GM12878 (cell line): Measurements from ENCODE around the gene NEK2. TPM values are rescaled to one million over a fixed set of nuclear protein-coding genes. Genes with fewer than 3 reads are reported as not detected.

Source experiments
- ATAC-seq: fragments of 200-7000 bp; cut with Tn5 transposase; 3 replicates; pipeline ENCODE4 v1.9.1; 2020; ENCODE audit warnings: mild to moderate bottlenecking, moderate library complexity
- BruUV-seq: library from RNA; stranded (reverse); fragments of 400-500 nt; replicated peaks from 2 replicates; lab custom pipeline; 2021; lab: Mats Ljungman, UMichigan
- CTCF ChIA-PET: fragments of 300-600 bp; sonication (Branson Sonifier 250); formaldehyde crosslinking; extraction: SDS; loops from one replicate; lab custom pipeline; 2021; ENCODE audit warnings: inconsistent platforms; lab: Yijun Ruan, JAX
- POLR2A ChIA-PET: fragments of 350-600 bp; formaldehyde crosslinking; extraction: SDS; loops from one replicate; lab custom pipeline; 2021; ENCODE audit warnings: inconsistent platforms; lab: Charles Lee
- RAD21 ChIA-PET: fragments of 300-600 bp; sonication (Branson Sonifier 250); formaldehyde crosslinking; loops from one replicate; lab custom pipeline; 2023; ENCODE audit warnings: antibody characterized with exemption; ENCODE audit not compliant: unreplicated experiment; lab: Charles Lee
- SMC1A ChIA-PET: fragments of 300-600 bp; sonication (Branson Sonifier 250); formaldehyde crosslinking; loops from one replicate; lab custom pipeline; 2023; ENCODE audit not compliant: unreplicated experiment, uncharacterized antibody; lab: Charles Lee
- DNase-seq: peaks from one replicate; pipeline ENCODE4 v3.0.0-alpha.2; 2011; ENCODE audit warnings: low read depth, low spot score
- FAIRE-seq: peaks from 3 replicates; lab custom pipeline; 2011; peaks lifted over from hg19 to GRCh38; lab: Jason Lieb, UNC
- H2AFZ ChIP-seq: 2 replicates; pipeline ENCODE4 v1.6.0; 2011; ENCODE audit warnings: low read depth, low read length, control low read depth; ENCODE audit not compliant: control insufficient read depth
- H3K27ac ChIP-seq: 2 replicates; pipeline ENCODE4 v1.5.1; 2011; ENCODE audit warnings: control low read depth; ENCODE audit not compliant: control insufficient read depth, insufficient read depth
- H3K27me3 ChIP-seq, 2 experiments: replicated peaks in 1 of 2; 2 replicates each; pipeline versions ENCODE4 v1.6.0 to v1.6.1; 2011; ENCODE audit warnings: low read length in 1 of 2; ENCODE audit not compliant: control insufficient read depth in 2 of 2, insufficient read depth in 2 of 2
- H3K36me3 ChIP-seq, 2 experiments: 2 replicates each; pipeline ENCODE4 v1.5.1; 2011; ENCODE audit warnings: low read length in 1 of 2; ENCODE audit not compliant: control insufficient read depth in 2 of 2, insufficient read depth in 2 of 2
- H3K4me1 ChIP-seq: 2 replicates; pipeline ENCODE4 v1.6.1; 2011; ENCODE audit warnings: mild to moderate bottlenecking, low read length, moderate library complexity, mixed read lengths; ENCODE audit not compliant: control insufficient read depth, insufficient read depth
- H3K4me2 ChIP-seq: 2 replicates; pipeline ENCODE4 v1.6.0; 2011; ENCODE audit warnings: control low read depth; ENCODE audit not compliant: control insufficient read depth, insufficient read depth
- H3K4me3 ChIP-seq: fragments of 200-600 bp; sonication (generic); 2 replicates; pipeline ENCODE4 v1.5.1; 2016
- H3K79me2 ChIP-seq: 2 replicates; pipeline ENCODE4 v1.6.0; 2011; ENCODE audit warnings: low read length; ENCODE audit not compliant: control insufficient read depth, insufficient read depth
- H3K9ac ChIP-seq: 2 replicates; pipeline ENCODE4 v1.8.0; 2011; ENCODE audit warnings: low read length, control low read depth, mixed read lengths; ENCODE audit not compliant: control insufficient read depth, insufficient read depth
- H3K9me3 ChIP-seq: replicated peaks from 3 replicates; pipeline ENCODE4 v1.5.1; 2011; ENCODE audit warnings: mild to moderate bottlenecking, low read length; ENCODE audit not compliant: control insufficient read depth, insufficient read depth
- H4K20me1 ChIP-seq: 2 replicates; pipeline ENCODE4 v1.6.0; 2011; ENCODE audit not compliant: control insufficient read depth, insufficient read depth
- BRCA1 ChIP-seq: IDR thresholded peaks from 2 replicates; pipeline ENCODE4 v1.6.1; 2011; ENCODE audit warnings: low read depth, low read length, improper control_type of control experiment
- HCFC1 ChIP-seq: fragments of 150-350 bp; IDR thresholded peaks from 2 replicates; pipeline ENCODE4 v1.6.1; 2014; ENCODE audit warnings: low read length
- MXI1 ChIP-seq: fragments of 150-350 bp; IDR thresholded peaks from 2 replicates; pipeline ENCODE4 v1.6.1; 2011; ENCODE audit warnings: low read depth, mild to moderate bottlenecking, inconsistent platforms, low read length, improper control_type of control experiment
- MYC ChIP-seq: IDR thresholded peaks from 2 replicates; pipeline ENCODE4 v1.6.1; 2011; ENCODE audit warnings: mild to moderate bottlenecking, low read length, moderate library complexity, inconsistent platforms; ENCODE audit not compliant: insufficient read depth, insufficient replicate concordance, insufficient read length, severe bottlenecking
- NR2C2 ChIP-seq: IDR thresholded peaks from 2 replicates; pipeline ENCODE4 v1.6.1; 2011; ENCODE audit warnings: borderline replicate concordance, low read depth; ENCODE audit not compliant: control insufficient read depth, insufficient read length
- SPI1 ChIP-seq: IDR thresholded peaks from 2 replicates; pipeline ENCODE4 v1.6.1; 2011; ENCODE audit warnings: low read depth, mild to moderate bottlenecking, low read length, moderate library complexity, borderline replicate concordance; ENCODE audit not compliant: insufficient read depth
- ZBED1 ChIP-seq: IDR thresholded peaks from 2 replicates; pipeline ENCODE4 v1.6.1; 2016; ENCODE audit warnings: borderline replicate concordance
- WGBS: methylation state at CpG from one replicate; pipeline ENCODE4 v1.1.6; 2016; ENCODE audit warnings: low lambda C conversion rate; ENCODE audit not compliant: insufficient replicate concordance, insufficient coverage; ENCODE audit errors: missing lambda C conversion rate; 5-methylcytosine and 5-hydroxymethylcytosine counted together
- in situ Hi-C: fragments of 300-500 bp; cut with MboI; formaldehyde crosslinking; loops from 9 replicates; pipeline ENCODE4 v1.14.3; 2018; ENCODE audit warnings: mixed read lengths
- intact Hi-C: fragments of 100-400 bp; cut with micrococcal nuclease; formaldehyde crosslinking; loops from one replicate; pipeline ENCODE4 v1.14.2; 2022; ENCODE audit not compliant: unreplicated experiment
- polyA plus RNA-seq, 11 experiments: library from polyadenylated mRNA; depleted of rRNA in 4 of 11; unstranded in 6 of 11; stranded (reverse) in 5 of 11; fragments of >200 nt; fragmentation: Nextera tagmentation in 4 of 11; fragmentation: Illumina TruSeq in 1 of 11; extraction: Ambion mirVana in 4 of 11; extraction: Trizol in 1 of 11; gene quantifications; 1 replicate in 1 of 11; 2 replicates in 10 of 11; pipeline versions ENCODE4 v1.2.1 to v1.2.3, GENCODE V29; 2011 to 2016; ENCODE audit warnings: inconsistent platforms in 2 of 11, missing spikeins in 2 of 11, low read depth in 1 of 11
- total RNA-seq, 4 experiments: library from RNA; depleted of rRNA in 3 of 4; stranded (reverse); fragments of >200 nt in 3 of 4; fragmentation: Illumina TruSeq in 1 of 4; extraction: Trizol in 1 of 4; gene quantifications; 2 replicates each; pipeline versions ENCODE4 v1.2.1 to v1.2.3, GENCODE V29; 2013 to 2021

NEK2 gene
- total and polyA plus RNA-seq, 10 of the 15 experiments (the other 5 are each of a cell fraction or from before 2014, with no cell fraction given): 16.7 to 49.7 (median 36.9) TPM

GRCh38 chr1:211641044-211641800, 34.2 kb downstream of the NEK2 start:
- DNase-seq (no peak), FAIRE-seq (no peak), ATAC-seq (no peak)
- TF ChIP-seq ZBED1 (no peak), SPI1 (no peak), HCFC1 (no peak), MYC (no peak), BRCA1 (no peak), MXI1 (no peak), NR2C2 (no peak)
- no peak overlapping the region for H3K4me3 ChIP-seq
- intact Hi-C loops (no loop called here), in situ Hi-C loops (no loop called here)
- ChIA-PET SMC1A (interaction anchor here (1.1 kb wide), 1 partner anchor 19 kb away, joined by 3 read pairs; no protein-coding TSS in a partner anchor), CTCF (interaction anchor here (1.0 to 1.8 kb wide), 3 partner anchors 12 to 127 kb away, joined by 3 to 4 read pairs (median 4); no protein-coding TSS in a partner anchor), POLR2A (no interaction called here), RAD21 (interaction anchor here (1.3 kb wide), 1 partner anchor 128 kb away, joined by 3 read pairs; no protein-coding TSS in a partner anchor)
- H4K20me1 ChIP-seq: no peaks in the 10 kb centered on the region; the same call in 1 of the 2 replicates
- WGBS: 79% methylated on average over 11 of the region's 11 CpGs
- BruUV-seq: no TSS peak
- H3K9ac ChIP-seq: no peak overlapping the region
- no peak overlapping the region for H3K27ac ChIP-seq
- no peak overlapping the region for H3K4me2 ChIP-seq
- H3K36me3 ChIP-seq: no peaks in the 10 kb centered on the region
- H3K27me3 ChIP-seq: no peaks in the 10 kb centered on the region; a peak in 1 of 4 replicates
- H2AFZ ChIP-seq: no peak overlapping the region
- no peaks in the 10 kb centered on the region for H3K9me3 ChIP-seq
- H3K4me1 ChIP-seq: no peaks in the 10 kb centered on the region; the same call in 1 of the 2 replicates
- no peaks in the 10 kb centered on the region for H3K79me2 ChIP-seq
